Chondrocyte (in vitro differentiated cells): Measurements from ENCODE around the gene EEPD1. TPM values are rescaled to one million over a fixed set of nuclear protein-coding genes. Genes with fewer than 3 reads are reported as not detected.

Experiments
- DNase-seq: peaks from one replicate; pipeline ENCODE4 v3.0.0; 2021; ENCODE audit warnings: mixed read lengths, low spot score
- H3K27ac Mint-ChIP-seq: one replicate; pipeline ENCODE4 v1.8.0; 2021; ENCODE audit warnings: mild to moderate bottlenecking, moderate library complexity, mixed read lengths; ENCODE audit not compliant: unreplicated experiment
- H3K27me3 Mint-ChIP-seq: 2 replicates; pipeline ENCODE4 v1.8.0; 2021; ENCODE audit warnings: low read depth, mixed read lengths
- H3K36me3 Mint-ChIP-seq: 2 replicates; pipeline ENCODE4 v1.8.0; 2021; ENCODE audit warnings: low read depth, mixed read lengths
- H3K4me1 Mint-ChIP-seq: 2 replicates; pipeline ENCODE4 v1.8.0; 2021; ENCODE audit warnings: low read depth, mild to moderate bottlenecking, mixed read lengths
- H3K4me3 Mint-ChIP-seq: one replicate; pipeline ENCODE4 v1.8.0; 2021; ENCODE audit warnings: mild to moderate bottlenecking, moderate library complexity, mixed read lengths; ENCODE audit not compliant: unreplicated experiment
- H3K9me3 Mint-ChIP-seq: 2 replicates; pipeline ENCODE4 v1.8.0; 2021; ENCODE audit warnings: low read depth, mixed read lengths
- CTCF ChIP-seq: fragments of 200-600 bp; sonication (generic); IDR thresholded peaks from 2 replicates; pipeline ENCODE4 v1.5.0; 2021; ENCODE audit warnings: antibody characterized with exemption, mild to moderate bottlenecking, moderate library complexity
- total RNA-seq: library from RNA; stranded (reverse); gene quantifications from 3 replicates; pipeline ENCODE4 v1.2.1, GENCODE V29; 2021

Gene EEPD1
- total RNA-seq, 1 donor from 2014 or later: 5.8 TPM

DNA sequence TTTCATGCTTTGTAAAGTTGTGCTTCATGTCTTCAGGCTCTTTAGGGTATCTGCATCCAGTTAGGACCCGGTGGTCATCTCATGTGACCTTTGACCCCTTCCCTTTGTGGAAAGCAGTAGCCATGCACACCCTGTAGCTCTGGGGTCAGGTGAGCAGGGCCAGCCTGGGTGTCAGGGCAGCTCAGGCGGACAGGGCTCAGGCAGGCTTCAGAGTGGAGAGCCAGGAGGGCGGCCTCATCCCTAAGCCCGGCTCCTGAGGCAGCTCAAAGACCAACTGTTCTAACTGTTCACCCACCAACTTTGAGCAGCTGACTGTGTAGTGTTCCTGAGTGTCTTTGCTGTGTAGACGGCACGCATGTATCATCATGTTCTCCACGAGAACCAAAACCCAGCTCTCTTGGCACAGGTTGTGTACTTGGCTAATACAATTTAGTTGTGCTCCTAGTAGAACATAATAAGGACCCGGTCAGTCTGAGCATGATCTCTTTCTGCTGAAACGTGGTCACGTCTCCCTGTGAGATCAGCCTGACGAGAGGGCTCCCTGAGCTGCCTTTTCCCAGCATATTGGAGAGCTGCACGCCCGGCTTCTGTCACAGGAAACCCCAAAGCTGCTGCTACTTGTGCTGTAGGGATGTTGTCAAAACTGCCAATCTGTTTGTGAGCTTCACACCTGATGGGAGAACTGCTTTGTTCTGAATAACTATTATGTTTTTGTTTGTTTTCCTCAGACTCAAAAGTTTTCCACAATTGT lies 30.0 kb downstream of the EEPD1 start:
- no peaks in the 10 kb centered on the region for H3K9me3 Mint-ChIP-seq
- no peaks in the 10 kb centered on the region for H3K4me1 Mint-ChIP-seq
- H3K36me3 Mint-ChIP-seq: no peaks in the 10 kb centered on the region
- H3K27me3 Mint-ChIP-seq: no peaks in the 10 kb centered on the region
- no peak overlapping the region for H3K27ac Mint-ChIP-seq
- no peak overlapping the region for H3K4me3 Mint-ChIP-seq
- TF ChIP-seq CTCF: no peak
- no peak for DNase-seq

- Mint-ChIP-seq H3K4me3 (no peak overlapping the region), H3K27ac (no peak overlapping the region), H3K9me3 (no peaks in the 10 kb centered on the region), H3K36me3 (no peaks in the 10 kb centered on the region), H3K27me3 (no peaks in the 10 kb centered on the region), H3K4me1 (no peaks in the 10 kb centered on the region)
- TF ChIP-seq CTCF: no peak
- no peak for DNase-seq
Measured at GRCh38 chr7:36185092-36185491, 32.0 kb downstream of the EEPD1 start.

- H3K27me3 Mint-ChIP-seq: no peaks in the 10 kb centered on the region
- no peaks in the 10 kb centered on the region for H3K9me3 Mint-ChIP-seq
- DNase-seq: no peak
- no peak overlapping the region for H3K4me3 Mint-ChIP-seq
- no peak for TF ChIP-seq CTCF
- no peaks in the 10 kb centered on the region for H3K36me3 Mint-ChIP-seq
- H3K4me1 Mint-ChIP-seq: no peaks in the 10 kb centered on the region
- H3K27ac Mint-ChIP-seq: no peak overlapping the region
Measured at GRCh38 chr7:36185756-36186155, 32.7 kb downstream of the EEPD1 start.

- no peak overlapping the region for H3K27ac Mint-ChIP-seq
- no peaks in the 10 kb centered on the region for H3K36me3 Mint-ChIP-seq
- H3K4me3 Mint-ChIP-seq: no peak overlapping the region
- no peaks in the 10 kb centered on the region for H3K4me1 Mint-ChIP-seq
- no peaks in the 10 kb centered on the region for H3K9me3 Mint-ChIP-seq
- no peak for DNase-seq
- H3K27me3 Mint-ChIP-seq: no peaks in the 10 kb centered on the region
- TF ChIP-seq CTCF: no peak
Measured at GRCh38 chr7:36186359-36187121, 33.5 kb downstream of the EEPD1 start.

DNA sequence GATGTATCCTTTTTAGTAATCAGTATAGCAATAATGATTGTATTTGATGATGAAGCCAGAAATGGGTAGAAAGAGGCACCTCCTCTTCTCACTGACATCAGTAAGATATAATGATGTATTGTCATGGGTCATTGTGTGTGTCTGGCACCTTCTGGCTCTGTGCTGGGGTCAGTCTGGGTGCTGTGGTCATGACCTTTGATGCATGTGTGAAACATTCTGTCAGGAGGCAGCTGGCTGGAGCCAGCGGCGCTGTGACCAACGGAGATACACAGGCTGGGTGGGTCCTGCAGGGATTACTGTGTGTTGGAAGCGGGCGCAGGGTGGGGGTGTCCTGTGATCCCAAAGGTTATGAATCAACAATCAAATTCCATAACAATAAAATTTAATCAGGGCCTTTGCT lies 35.2 kb downstream of the EEPD1 start:
- Mint-ChIP-seq H3K36me3 (no peaks in the 10 kb centered on the region), H3K27ac (no peak overlapping the region), H3K27me3 (no peaks in the 10 kb centered on the region), H3K4me3 (no peak overlapping the region), H3K9me3 (no peaks in the 10 kb centered on the region), H3K4me1 (no peaks in the 10 kb centered on the region)
- no peak for DNase-seq
- TF ChIP-seq CTCF: no peak
